Naive thymus-derived CD8-positive, alpha-beta T cell (primary cell): ENCODE measurements around the gene PRCP. TPM values are rescaled to one million over a fixed set of nuclear protein-coding genes. Genes with fewer than 3 reads are reported as not detected.
A peak's percentile ranks its signal among the peaks of the same experiment; 100 is the strongest.

ENCODE experiments used
- ATAC-seq, 2 donors: fragments of 150-1000 bp; cut with Tn5 transposase in 1 of 2; sonication (Bioruptor Pico), chemical (Tn5 transposase) in 1 of 2; 1 replicate in 1 of 2; 2 replicates in 1 of 2; pipeline ENCODE4 v1.10.0; 2021; ENCODE audit warnings: mild to moderate bottlenecking in 2 of 2, moderate library complexity in 2 of 2
- POLR2A ChIA-PET: fragments of 350-600 bp; sonication (Branson Sonifier 250); formaldehyde crosslinking; loops from one replicate; lab custom pipeline; 2021; ENCODE audit warnings: antibody characterized with exemption; lab: Charles Lee
- DNase-seq, 10 donors: peaks; one replicate each; pipeline versions ENCODE4 v3.0.0 to v3.0.0-alpha.2; 2020 to 2022
- H3K27ac Mint-ChIP-seq, 10 donors: one replicate each; pipeline ENCODE4 v1.8.0; 2020 to 2022; ENCODE audit warnings: mild to moderate bottlenecking in 10 of 10, mixed read lengths in 10 of 10, moderate library complexity in 4 of 10, inconsistent platforms in 1 of 10
- H3K27me3 Mint-ChIP-seq, 5 donors: one replicate each; pipeline ENCODE4 v1.8.0; 2021 to 2022; ENCODE audit warnings: mixed read lengths in 5 of 5
- H3K36me3 Mint-ChIP-seq, 3 donors: one replicate each; pipeline ENCODE4 v1.8.0; 2020 to 2022; ENCODE audit warnings: mixed read lengths in 3 of 3, mild to moderate bottlenecking in 2 of 3, inconsistent platforms in 1 of 3
- H3K4me1 Mint-ChIP-seq, 4 donors: one replicate each; pipeline ENCODE4 v1.8.0; 2021 to 2022; ENCODE audit warnings: mixed read lengths in 4 of 4
- H3K4me3 Mint-ChIP-seq, 10 donors: one replicate each; pipeline ENCODE4 v1.8.0; 2020 to 2022; ENCODE audit warnings: mild to moderate bottlenecking in 10 of 10, mixed read lengths in 10 of 10, moderate library complexity in 6 of 10, inconsistent platforms in 1 of 10
- H3K9me3 Mint-ChIP-seq, 9 donors: one replicate each; pipeline ENCODE4 v1.8.0; 2020 to 2022; ENCODE audit warnings: mixed read lengths in 9 of 9, mild to moderate bottlenecking in 3 of 9, inconsistent platforms in 1 of 9, moderate library complexity in 1 of 9
- polyA plus RNA-seq, 3 donors: library from polyadenylated mRNA; unstranded; fragments of 300-500 nt; fragmentation: Illumina TruSeq; gene quantifications; one replicate each; pipeline ENCODE4 v1.2.3, GENCODE V29; 2021
- total RNA-seq, 8 experiments: library from RNA in 2 of 8; stranded (reverse) in 2 of 8; gene quantifications; one replicate each; pipeline ENCODE4 v1.2.3 and lab custom pipeline; 2021 to 2026

The PRCP gene
- total and polyA plus RNA-seq, 5 experiments from 2014 or later: 26.4 to 50.2 (median 48.3) TPM

DNA sequence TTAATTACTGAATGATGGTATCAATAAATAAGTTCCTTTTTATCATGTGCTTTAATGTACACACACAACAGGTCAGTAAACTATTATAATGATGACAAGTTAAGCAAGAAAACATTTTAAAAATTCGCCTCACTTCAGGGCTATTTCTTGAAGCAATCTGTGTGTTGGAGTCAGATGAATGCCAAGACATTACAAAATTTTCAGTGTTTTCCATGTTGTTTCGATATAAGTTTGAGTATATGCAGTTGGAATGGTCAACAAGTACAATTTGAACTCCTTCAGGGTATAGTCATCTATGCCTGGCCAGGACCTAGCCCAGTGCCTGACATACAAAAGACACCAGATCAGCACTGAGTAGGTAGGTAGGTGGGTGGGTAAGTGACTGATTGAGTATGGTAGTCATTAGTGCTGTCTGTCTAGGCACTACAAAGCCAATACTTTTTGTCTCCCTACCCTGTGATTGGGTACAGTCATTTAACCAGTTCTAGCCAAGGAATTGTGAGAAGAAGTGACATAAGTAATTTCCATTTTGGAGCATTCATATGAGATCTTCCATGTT lies 7.5 kb downstream of the PRCP start:
- Mint-ChIP-seq H3K4me1 (peaks cover 8 to 26% (median 18%) of the 10 kb centered on the region in 4 donors), H3K9me3 (no peaks in the 10 kb centered on the region), H3K27ac (no peak overlapping the region), H3K36me3 (peaks cover 0 to 2% (median 0%) of the 10 kb centered on the region in 3 donors), H3K4me3 (no peak overlapping the region), H3K27me3 (no peaks in the 10 kb centered on the region)
- ATAC-seq (no peak), DNase-seq (no peak)
- POLR2A ChIA-PET: no interaction called here

GRCh38 chr11:82890936-82891335 lies 9.3 kb downstream of the PRCP start:
- Mint-ChIP-seq H3K27me3 (no peaks in the 10 kb centered on the region), H3K36me3 (peaks cover 0 to 7% (median 0%) of the 10 kb centered on the region in 3 donors), H3K4me3 (no peak overlapping the region), H3K4me1 (peaks cover 7 to 18% (median 13%) of the 10 kb centered on the region in 4 donors), H3K27ac (no peak overlapping the region), H3K9me3 (no peaks in the 10 kb centered on the region)
- POLR2A ChIA-PET: interaction anchor here (0.5 kb wide), 1 partner anchor 227 kb away, joined by 5 read pairs; no protein-coding TSS in a partner anchor
- no peak for DNase-seq
- ATAC-seq: no peak

- Mint-ChIP-seq H3K4me1 (peaks cover 4 to 12% (median 7%) of the 10 kb centered on the region in 4 donors), H3K27ac (no peak overlapping the region)
- peak in 2 of 10 donors; percentile 35 to 45 for DNase-seq
These were observed 10.3 kb downstream of the PRCP start for GRCh38 chr11:82890002-82890341.

DNA sequence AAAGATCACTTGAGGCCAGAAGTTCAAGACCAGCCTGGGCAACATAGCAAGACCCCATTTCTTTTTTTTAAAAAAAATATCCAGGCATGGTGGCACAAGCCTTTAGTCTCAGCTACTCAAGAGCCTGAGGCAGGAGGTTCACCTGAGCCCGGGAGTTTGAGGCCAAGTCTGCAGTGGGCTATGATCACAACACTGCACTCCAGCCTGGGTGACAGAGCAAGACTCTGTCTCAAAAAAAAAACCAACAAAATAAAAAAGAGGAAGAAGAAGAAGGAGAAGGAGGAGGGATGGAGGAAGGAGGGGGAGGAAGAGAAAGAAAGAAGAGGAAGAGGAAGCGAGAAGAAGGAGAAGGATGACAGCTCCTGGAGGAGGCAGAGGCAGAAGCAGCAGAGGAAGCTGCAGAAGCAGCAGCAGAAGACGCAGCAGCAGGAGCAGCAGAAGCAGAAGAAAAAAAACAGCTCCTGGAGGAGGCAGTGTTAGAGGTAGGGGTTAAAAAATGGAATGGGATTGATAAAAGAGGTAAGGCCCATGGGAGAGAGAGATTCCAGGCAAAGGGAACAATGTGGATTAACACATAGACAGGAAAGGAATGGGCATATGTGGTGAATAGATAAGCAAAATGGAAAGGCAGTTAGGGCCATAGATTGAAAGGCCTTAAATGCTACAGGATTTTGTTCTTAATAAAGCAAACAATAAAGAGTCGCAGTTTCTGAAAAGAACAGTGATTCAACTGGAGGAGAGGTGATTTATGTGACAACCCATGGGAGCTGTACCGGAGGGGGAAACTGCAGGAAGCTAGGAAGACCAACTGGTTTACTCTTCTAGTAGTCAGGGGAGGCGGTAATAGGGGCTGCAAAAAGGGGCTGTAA lies 10.9 kb downstream of the PRCP start:
- POLR2A ChIA-PET: interaction anchor here (0.6 to 0.8 kb wide), 2 partner anchors 11 to 18 kb away, joined by 4 to 7 read pairs; partner anchors contain the start of gene PRCP

More at GRCh38 chr11:82890002-82890341, 10.3 kb downstream of the PRCP start:
- Mint-ChIP-seq H3K9me3 (no peaks in the 10 kb centered on the region), H3K4me3 (no peak overlapping the region), H3K36me3 (peaks cover 0 to 7% (median 0%) of the 10 kb centered on the region in 3 donors), H3K27me3 (no peaks in the 10 kb centered on the region)
- POLR2A ChIA-PET: interaction anchor here (0.6 to 0.8 kb wide), 2 partner anchors 10 to 19 kb away, joined by 4 to 7 read pairs; partner anchors contain the start of gene PRCP
- ATAC-seq: peak; percentile 58 to 69

DNA sequence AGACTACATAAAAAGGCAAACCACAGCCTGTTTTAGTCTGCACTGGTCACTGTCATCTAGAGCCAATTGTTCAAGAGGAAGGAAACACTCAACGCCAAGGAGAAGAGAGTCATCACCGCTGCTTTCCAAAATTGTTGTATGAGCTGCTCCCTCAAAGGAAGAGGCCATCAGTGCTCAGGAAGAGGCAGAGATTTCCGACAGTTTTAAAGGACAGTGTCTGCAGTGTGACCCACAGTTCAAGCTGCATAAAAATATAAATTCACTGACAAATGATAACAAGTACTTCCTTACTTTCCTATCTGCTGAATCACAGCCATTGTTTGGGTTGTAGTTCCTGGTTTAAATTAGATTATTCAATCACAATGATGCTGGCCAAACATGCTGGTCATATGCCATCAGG lies 16.4 kb downstream of the PRCP start:
- H3K27ac Mint-ChIP-seq: no peak overlapping the region
- no peak for DNase-seq
- no peaks in the 10 kb centered on the region for H3K27me3 Mint-ChIP-seq
- H3K36me3 Mint-ChIP-seq: peaks cover 17 to 23% (median 20%) of the 10 kb centered on the region in 3 donors
- no peak overlapping the region for H3K4me3 Mint-ChIP-seq
- peaks cover 0 to 11% (median 3%) of the 10 kb centered on the region in 9 donors for H3K9me3 Mint-ChIP-seq
- POLR2A ChIA-PET: no interaction called here
- peaks cover 4 to 12% (median 8%) of the 10 kb centered on the region in 4 donors for H3K4me1 Mint-ChIP-seq
- no peak for ATAC-seq

More for the DNA sequence above, 10.9 kb downstream of the PRCP start:
- no peak for DNase-seq
- peak overlapping the region in 1 of 10 donors; percentile 4 for H3K4me3 Mint-ChIP-seq
- no peaks in the 10 kb centered on the region for H3K9me3 Mint-ChIP-seq
- no peak overlapping the region for H3K27ac Mint-ChIP-seq
- H3K4me1 Mint-ChIP-seq: peaks cover 4 to 12% (median 7%) of the 10 kb centered on the region in 4 donors
- ATAC-seq: no peak
- peaks cover 0 to 7% (median 0%) of the 10 kb centered on the region in 3 donors for H3K36me3 Mint-ChIP-seq
- H3K27me3 Mint-ChIP-seq: no peaks in the 10 kb centered on the region

DNA sequence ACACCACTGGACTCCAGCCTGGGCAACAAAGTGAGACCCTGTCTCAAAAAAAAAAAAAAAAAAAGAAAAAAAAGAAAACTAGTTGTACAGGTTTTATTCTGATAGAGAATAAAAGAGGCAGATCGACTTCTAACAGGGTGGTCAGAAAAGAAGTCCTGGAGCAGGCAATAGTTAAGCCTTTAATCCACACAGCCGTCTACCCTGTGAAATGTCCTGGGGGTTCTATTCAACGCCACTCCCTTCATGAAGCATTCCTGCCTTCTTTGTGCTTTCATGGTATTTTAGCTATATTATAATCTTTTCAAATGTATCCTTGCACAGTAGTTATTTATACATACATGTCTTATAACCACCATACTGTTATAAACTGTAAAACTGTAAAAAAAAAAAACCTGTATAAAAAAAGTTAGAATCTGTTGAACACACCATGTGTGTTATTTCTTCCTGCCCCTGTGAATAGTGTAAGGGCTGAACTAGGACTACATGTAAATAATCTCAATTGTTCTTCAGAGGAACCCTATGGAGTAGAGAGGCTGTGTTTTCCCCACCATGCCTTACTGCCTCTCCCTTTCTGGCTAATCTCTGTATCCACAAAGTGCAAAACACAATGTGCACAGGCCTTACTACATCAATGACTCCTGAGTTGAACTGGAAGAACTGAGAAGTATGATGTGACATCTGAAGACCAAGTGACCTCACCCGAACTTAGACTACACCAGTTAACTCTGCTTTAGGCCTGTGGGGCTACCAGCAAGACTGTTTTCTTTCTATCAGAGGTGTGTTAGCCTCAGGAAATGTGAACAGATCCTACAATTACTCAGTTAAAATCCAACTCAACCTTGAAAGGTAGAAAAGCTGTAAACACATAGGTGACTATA lies 25.3 kb downstream of the PRCP start:
- H3K4me1 Mint-ChIP-seq: peaks cover 25 to 41% (median 28%) of the 10 kb centered on the region in 4 donors
- H3K27ac Mint-ChIP-seq: peak overlapping the region in 5 of 10 donors; percentile 3 to 63 (median 52)
- POLR2A ChIA-PET: no interaction called here
- peaks cover 0 to 31% (median 11%) of the 10 kb centered on the region in 9 donors for H3K9me3 Mint-ChIP-seq
- ATAC-seq (no peak), DNase-seq (no peak)
- H3K36me3 Mint-ChIP-seq: peaks cover 9 to 26% (median 13%) of the 10 kb centered on the region in 3 donors
- peak overlapping the region in 1 of 10 donors; percentile 19 for H3K4me3 Mint-ChIP-seq
- no peaks in the 10 kb centered on the region for H3K27me3 Mint-ChIP-seq

- DNase-seq (peak in 2 of 10 donors; percentile 16 to 31), ATAC-seq (peak in 1 of 2 donors; percentile 77)
- Mint-ChIP-seq H3K27me3 (no peaks in the 10 kb centered on the region), H3K36me3 (peaks cover 5 to 21% (median 5%) of the 10 kb centered on the region in 3 donors), H3K27ac (peak overlapping the region in 5 of 10 donors; percentile 3 to 76 (median 35)), H3K4me3 (peak overlapping the region in 4 of 10 donors; percentile 1 to 20 (median 14)), H3K9me3 (peaks cover 0 to 25% (median 8%) of the 10 kb centered on the region in 9 donors), H3K4me1 (peaks cover 25 to 41% (median 30%) of the 10 kb centered on the region in 4 donors)
- POLR2A ChIA-PET: interaction anchor here (0.9 kb wide), 1 partner anchor 28 kb away, joined by 4 read pairs; the partner anchor contains the start of gene DDIAS
These were observed 26.3 kb downstream of the PRCP start for GRCh38 chr11:82873919-82874333.

- ATAC-seq (no peak), DNase-seq (no peak)
- Mint-ChIP-seq H3K9me3 (peaks cover 0 to 14% (median 4%) of the 10 kb centered on the region in 9 donors), H3K36me3 (peaks cover under 1 to 11% (median 5%) of the 10 kb centered on the region in 3 donors), H3K27me3 (no peaks in the 10 kb centered on the region), H3K4me3 (peak overlapping the region in 3 of 10 donors; percentile 5 to 20 (median 12)), H3K4me1 (peaks cover 26 to 44% (median 32%) of the 10 kb centered on the region in 4 donors), H3K27ac (peak overlapping the region in 6 of 10 donors; percentile 5 to 83 (median 34))
- POLR2A ChIA-PET: no interaction called here
These were observed 27.7 kb downstream of the PRCP start for GRCh38 chr11:82872377-82873150.

DNA sequence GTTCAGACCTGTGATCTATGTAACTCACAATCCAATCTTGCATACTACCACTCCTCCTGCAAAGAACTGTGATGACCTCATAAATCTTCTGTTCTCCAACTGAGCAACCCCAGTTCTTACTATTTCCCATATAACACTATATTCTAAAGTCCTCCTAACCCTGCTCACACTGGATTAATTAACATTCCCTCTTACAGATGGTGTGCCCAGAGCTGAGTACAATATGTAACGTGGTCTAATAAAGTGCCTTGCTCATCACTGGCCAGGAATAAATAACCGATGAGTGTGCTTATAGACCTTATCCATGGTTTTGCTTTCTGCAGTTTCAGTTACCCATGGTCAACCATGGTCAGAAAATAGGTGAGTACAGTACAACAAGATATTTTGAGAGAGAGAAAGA lies 28.6 kb downstream of the PRCP start:
- H3K4me1 Mint-ChIP-seq: peaks cover 27 to 46% (median 36%) of the 10 kb centered on the region in 4 donors
- H3K4me3 Mint-ChIP-seq: no peak overlapping the region
- H3K9me3 Mint-ChIP-seq: peaks cover 0 to 8% (median 2%) of the 10 kb centered on the region in 9 donors
- POLR2A ChIA-PET: interaction anchor here (0.6 kb wide), 1 partner anchor 18 kb away, joined by 7 read pairs; no protein-coding TSS in a partner anchor
- DNase-seq (no peak), ATAC-seq (no peak)
- peak overlapping the region in 2 of 10 donors; percentile 31 to 51 for H3K27ac Mint-ChIP-seq
- no peaks in the 10 kb centered on the region for H3K27me3 Mint-ChIP-seq
- H3K36me3 Mint-ChIP-seq: peaks cover 0 to 4% (median 2%) of the 10 kb centered on the region in 3 donors

DNA sequence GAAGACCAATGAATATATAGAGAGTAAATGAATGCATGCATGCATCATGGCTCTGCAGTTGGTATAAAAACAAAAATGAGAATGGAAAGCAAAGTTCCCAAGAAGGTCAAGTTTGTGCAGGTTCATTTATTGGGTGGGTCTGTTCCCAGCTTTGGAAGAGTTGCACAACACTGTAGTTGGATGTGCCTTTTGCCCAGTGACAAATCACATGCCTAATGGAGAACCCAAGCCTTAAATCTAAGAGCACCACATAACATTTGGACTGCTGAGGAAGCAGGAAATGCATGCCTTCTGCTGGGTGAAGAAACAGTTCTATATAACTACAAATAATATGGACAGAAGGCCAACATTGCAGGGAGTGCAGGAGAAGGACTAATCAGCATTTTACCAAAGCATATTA lies 30.6 kb downstream of the PRCP start:
- Mint-ChIP-seq H3K9me3 (no peaks in the 10 kb centered on the region), H3K4me1 (peaks cover 18 to 30% (median 28%) of the 10 kb centered on the region in 4 donors), H3K4me3 (no peak overlapping the region), H3K27me3 (no peaks in the 10 kb centered on the region), H3K27ac (peak overlapping the region in 2 of 10 donors; percentile 26 to 78), H3K36me3 (no peaks in the 10 kb centered on the region)
- DNase-seq (no peak), ATAC-seq (no peak)
- POLR2A ChIA-PET: interaction anchor here (0.7 kb wide), 1 partner anchor 137 kb away, joined by 4 read pairs; no protein-coding TSS in a partner anchor
